Measurements from ENCODE around the gene HTRA2. TPM values are rescaled to one million over a fixed set of nuclear protein-coding genes. Genes with fewer than 3 reads are reported as not detected.

HTRA2 gene
- total RNA-seq, 2 experiments from 2014 or later = 52.2 to 87.2 TPM

DNA sequence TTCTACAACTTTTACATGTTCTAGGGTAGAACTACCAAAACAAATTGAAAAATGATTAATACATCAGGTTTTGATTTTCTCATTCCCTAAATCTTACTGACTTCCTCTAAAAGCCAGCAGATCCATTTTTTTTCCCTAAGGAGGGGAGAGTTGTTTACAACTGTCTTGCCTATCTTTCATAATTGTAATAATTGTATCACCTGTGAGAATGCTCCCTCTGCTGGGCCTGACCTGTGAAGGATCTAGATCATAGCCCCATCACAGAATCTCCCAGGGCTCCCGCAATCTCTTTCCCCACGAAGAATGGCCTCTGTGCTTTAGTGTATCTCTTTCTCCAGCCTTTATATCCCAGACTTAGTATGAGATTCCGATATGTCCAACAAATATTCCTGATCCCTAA is 14.9 kb downstream of the HTRA2 start:
- no peak for ATAC-seq
- Mint-ChIP-seq H3K27ac (no peak overlapping the region), H3K36me3 (no peaks in the 10 kb centered on the region), H3K27me3 (peaks cover 57% of the 10 kb centered on the region), H3K9me3 (ENCODE audit: low read depth) (no peaks in the 10 kb centered on the region), H3K4me3 (no peak overlapping the region), H3K4me1 (peaks cover 14% of the 10 kb centered on the region)
- CTCF ChIA-PET = interaction anchor here (1.0 to 15.0 kb wide), 5 partner anchors 13 to 295 kb away, joined by 3 to 124 read pairs (median 4); partner anchors contain the start of gene DQX1
- DNase-seq = no peak

DNA sequence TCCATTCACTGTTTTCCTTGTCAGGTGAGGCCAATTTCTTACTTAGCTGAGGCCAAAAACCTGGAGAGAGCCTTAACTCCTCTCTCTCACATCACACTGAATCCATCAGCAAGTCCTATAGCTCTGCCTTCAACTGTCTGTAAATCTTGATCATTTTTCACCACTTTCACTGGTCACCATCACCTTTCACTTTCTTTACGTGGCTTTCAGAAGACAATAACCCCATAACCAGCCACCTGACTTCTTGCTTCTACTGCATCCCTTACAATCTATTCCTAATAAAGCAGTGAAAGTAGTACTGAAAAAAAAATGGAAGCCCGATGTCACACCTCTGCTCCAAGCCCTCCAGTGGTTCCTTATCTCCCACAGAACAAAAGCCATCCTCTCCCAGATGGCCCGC is 16.3 kb downstream of the HTRA2 start:
- Mint-ChIP-seq H3K4me1 (peaks cover 16% of the 10 kb centered on the region), H3K27ac (no peak overlapping the region), H3K4me3 (no peak overlapping the region), H3K36me3 (no peaks in the 10 kb centered on the region), H3K27me3 (peaks cover 69% of the 10 kb centered on the region), H3K9me3 (ENCODE audit: low read depth) (no peaks in the 10 kb centered on the region)
- CTCF ChIA-PET = interaction anchor here (1.1 to 15.0 kb wide), 4 partner anchors 14 to 41 kb away, joined by 3 to 124 read pairs (median 4); partner anchors contain the start of gene HTRA2
- ATAC-seq (no peak), DNase-seq (no peak)

DNA sequence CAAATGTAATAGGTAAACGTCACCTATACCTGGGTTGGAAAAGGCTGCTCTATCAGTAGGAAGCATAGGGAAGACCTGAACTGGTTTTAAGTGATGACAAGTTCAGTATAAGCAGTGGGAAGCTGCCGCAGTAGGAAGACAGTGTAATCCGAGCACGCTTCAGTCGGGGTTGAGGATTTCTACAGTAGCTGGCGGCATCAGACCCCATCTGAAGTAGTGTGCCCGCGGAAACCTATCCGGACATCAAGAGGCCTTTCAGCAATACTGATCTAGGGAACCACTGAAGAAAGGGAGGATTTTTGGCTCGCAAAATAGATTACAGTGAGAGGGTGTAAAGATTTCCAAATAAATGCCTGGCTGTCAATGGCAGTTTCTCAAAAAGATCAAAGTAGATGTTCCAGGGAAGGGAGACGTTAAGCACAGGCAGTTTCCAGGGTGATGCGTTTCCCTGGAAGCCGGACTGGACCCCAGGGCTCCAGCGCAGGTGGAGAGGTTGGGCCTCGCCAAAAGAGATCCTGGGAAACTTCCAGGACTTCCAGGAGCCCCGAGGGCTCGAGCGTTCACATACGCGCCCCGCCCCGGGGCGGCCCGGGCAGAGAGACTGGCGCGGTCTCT is 18.7 kb downstream of the HTRA2 start:
- H3K36me3 Mint-ChIP-seq = no peaks in the 10 kb centered on the region
- no peak overlapping the region for H3K27ac Mint-ChIP-seq
- ATAC-seq (no peak), DNase-seq (no peak)
- peaks cover 62% of the 10 kb centered on the region for H3K27me3 Mint-ChIP-seq
- CTCF ChIA-PET = interaction anchor here (0.8 to 15.0 kb wide), 3 partner anchors 10 to 38 kb away, joined by 3 to 124 read pairs (median 3); no protein-coding TSS in a partner anchor
- peak overlapping the region; percentile 60 for H3K4me3 Mint-ChIP-seq
- peaks cover 30% of the 10 kb centered on the region for H3K4me1 Mint-ChIP-seq
- H3K9me3 Mint-ChIP-seq (ENCODE audit: low read depth) = no peaks in the 10 kb centered on the region

DNA sequence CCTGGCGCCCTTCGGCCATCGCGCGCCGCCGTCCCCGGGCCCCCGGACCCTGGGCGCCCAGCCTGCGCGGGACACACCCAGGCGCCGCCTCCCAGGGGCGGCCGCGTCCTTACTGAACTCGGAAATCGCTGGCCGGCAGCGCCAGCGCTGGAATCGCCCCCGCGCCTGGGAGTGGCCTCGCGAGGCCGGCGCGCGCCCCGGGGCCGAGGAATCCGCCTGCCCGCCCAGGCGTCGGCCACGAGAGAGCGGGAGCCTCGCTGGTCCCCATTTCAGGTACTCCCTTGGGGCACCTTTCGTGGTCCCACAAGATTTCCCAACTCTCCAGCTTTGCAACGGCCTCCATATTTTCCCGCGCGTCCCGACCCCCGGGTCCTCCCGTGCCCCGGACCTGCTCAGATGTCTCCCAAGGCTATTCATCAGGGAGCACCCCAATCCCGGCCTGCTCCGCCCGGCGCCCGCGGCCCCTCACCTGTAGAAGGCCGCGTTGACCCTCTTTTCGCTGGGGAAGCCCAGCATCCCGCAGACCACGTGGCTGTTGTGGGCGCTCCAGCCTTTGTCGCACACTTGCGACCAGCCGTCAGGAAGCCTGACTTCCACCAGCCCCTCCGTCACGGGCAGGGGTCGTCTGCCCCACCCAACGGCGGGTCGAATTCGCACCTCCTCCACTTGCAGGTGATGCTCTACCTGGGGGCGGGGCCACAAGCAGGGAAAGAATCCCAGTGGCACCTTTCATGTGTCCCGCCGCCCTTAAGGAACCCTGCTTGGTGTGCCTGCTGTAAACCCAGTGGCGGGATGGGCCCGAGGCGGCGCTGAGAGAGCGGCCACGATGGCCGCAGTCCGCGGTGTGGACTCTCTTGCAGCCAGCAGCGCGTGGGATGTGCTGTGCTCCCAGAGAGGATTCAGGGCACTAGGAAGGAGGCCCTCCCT is 19.4 kb downstream of the HTRA2 start:
- no peak overlapping the region for H3K27ac Mint-ChIP-seq
- H3K4me3 Mint-ChIP-seq = peak overlapping the region; percentile 51
- ATAC-seq (peak; percentile 68), DNase-seq (no peak)
- no peaks in the 10 kb centered on the region for H3K36me3 Mint-ChIP-seq
- peaks cover 59% of the 10 kb centered on the region for H3K27me3 Mint-ChIP-seq
- H3K9me3 Mint-ChIP-seq (ENCODE audit: low read depth) = no peaks in the 10 kb centered on the region
- CTCF ChIA-PET = interaction anchor here (1.4 to 15.0 kb wide), 3 partner anchors 10 to 38 kb away, joined by 3 to 124 read pairs (median 20); no protein-coding TSS in a partner anchor
- peaks cover 34% of the 10 kb centered on the region for H3K4me1 Mint-ChIP-seq

DNA sequence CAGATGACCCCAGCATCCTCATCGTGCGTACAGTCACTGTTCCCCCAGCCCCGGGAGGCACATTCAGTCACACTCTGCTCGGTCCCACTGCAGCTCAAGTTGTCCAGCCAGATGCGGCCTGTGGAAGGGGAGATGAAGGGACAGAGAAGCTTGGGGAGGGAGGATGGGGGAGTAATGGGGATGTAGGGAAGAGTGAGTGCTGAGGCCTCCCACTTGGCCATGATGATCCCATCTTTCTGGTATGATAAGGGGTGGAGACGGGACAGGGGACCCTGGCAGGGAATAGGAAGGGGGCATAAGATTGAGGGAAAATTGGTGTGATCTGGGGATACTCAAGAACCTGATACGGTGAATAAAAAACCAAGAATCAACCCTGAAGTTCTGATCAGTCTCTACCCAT is 20.5 kb downstream of the HTRA2 start:
- peak overlapping the region; percentile 2 for H3K4me3 Mint-ChIP-seq
- H3K9me3 Mint-ChIP-seq (ENCODE audit: low read depth) = no peaks in the 10 kb centered on the region
- no peak overlapping the region for H3K27ac Mint-ChIP-seq
- peaks cover 49% of the 10 kb centered on the region for H3K27me3 Mint-ChIP-seq
- CTCF ChIA-PET = interaction anchor here (1.4 to 15.0 kb wide), 3 partner anchors 12 to 36 kb away, joined by 3 to 124 read pairs (median 20); no protein-coding TSS in a partner anchor
- H3K36me3 Mint-ChIP-seq = peaks cover 2% of the 10 kb centered on the region
- DNase-seq = no peak
- no peak for ATAC-seq
- peaks cover 34% of the 10 kb centered on the region for H3K4me1 Mint-ChIP-seq

DNA sequence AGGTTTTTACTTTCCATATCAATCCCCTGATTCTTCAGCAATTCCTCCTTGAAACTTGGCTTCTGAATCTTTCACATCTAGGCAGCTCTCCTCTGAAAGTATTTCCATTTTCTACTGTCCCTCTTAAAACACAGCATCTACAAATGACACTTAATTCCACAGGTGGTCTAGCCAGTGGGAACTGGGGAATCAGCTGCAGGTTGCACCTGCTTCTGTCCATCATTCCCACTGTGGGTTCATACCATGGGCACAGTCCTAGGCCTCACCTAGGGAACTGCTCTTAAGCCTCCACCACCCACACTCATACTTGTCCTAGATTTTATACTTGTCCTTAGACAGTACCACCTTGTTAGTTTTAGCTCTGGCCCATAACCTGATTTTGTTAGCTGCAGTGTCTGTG is 21.8 kb downstream of the HTRA2 start:
- Mint-ChIP-seq H3K4me1 (peaks cover 43% of the 10 kb centered on the region), H3K27ac (no peak overlapping the region), H3K4me3 (no peak overlapping the region), H3K9me3 (ENCODE audit: low read depth) (no peaks in the 10 kb centered on the region), H3K36me3 (peaks cover 5% of the 10 kb centered on the region), H3K27me3 (peaks cover 37% of the 10 kb centered on the region)
- CTCF ChIA-PET = interaction anchor here (0.8 to 15.0 kb wide), 6 partner anchors 13 to 68 kb away, joined by 3 to 124 read pairs (median 5); partner anchors contain the start of genes AUP1, CCDC142, HTRA2 and TTC31
- no peak for DNase-seq
- no peak for ATAC-seq

DNA sequence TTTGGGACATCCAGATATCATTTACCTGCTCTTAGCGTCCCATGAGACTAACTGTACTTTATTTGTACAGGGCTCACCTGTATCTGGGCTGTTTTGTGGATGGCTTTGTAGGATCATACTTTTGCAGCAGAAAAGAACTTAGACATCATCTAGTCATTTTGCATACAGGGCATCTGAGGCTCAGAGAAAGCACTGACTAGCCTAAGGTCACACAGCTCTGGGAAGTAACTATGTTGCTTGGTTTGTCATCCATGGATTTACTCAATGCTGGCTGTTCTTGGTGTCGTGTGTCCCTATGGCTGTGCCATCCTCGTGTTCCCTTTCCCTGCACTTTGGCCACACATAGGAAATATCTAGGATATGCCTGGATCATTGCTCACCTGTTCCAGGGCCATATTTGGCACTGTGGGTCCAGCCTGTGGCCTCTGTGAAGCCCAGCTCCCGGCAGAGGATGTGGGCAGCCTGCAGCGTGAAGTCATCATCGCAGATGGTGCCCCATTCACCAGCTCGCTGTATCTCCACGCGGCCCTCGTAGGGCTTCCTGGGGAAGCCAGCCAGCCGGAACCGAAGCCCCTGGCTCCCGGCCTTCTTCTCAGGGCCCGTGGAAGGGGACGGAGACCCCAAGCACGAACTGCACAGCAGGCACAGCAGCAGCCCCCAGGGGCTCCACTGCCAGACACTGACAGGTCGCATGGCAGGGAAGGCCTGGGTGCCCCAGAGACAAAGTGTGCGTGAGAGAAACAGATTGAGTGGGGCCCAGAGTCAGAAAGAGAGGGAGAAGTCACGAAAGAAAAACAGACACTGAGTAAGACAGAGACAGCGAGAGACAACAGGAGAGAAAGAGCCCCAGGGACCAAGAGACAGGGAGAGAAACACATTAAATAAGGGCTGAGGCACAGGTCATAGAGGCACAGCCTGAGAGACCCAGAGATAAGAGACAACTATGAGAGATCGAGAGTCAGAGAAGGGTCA is 22.5 kb downstream of the HTRA2 start:
- Mint-ChIP-seq H3K4me3 (peak overlapping the region; percentile 46), H3K36me3 (peaks cover 8% of the 10 kb centered on the region), H3K4me1 (peaks cover 44% of the 10 kb centered on the region), H3K9me3 (ENCODE audit: low read depth) (no peaks in the 10 kb centered on the region), H3K27ac (peak overlapping the region; percentile 74), H3K27me3 (peaks cover 35% of the 10 kb centered on the region)
- ATAC-seq = no peak
- no peak for DNase-seq
- CTCF ChIA-PET = interaction anchor here (0.6 to 15.0 kb wide), 6 partner anchors 18 to 78 kb away, joined by 3 to 124 read pairs (median 5); partner anchors contain the start of genes CCDC142 and TTC31

DNA sequence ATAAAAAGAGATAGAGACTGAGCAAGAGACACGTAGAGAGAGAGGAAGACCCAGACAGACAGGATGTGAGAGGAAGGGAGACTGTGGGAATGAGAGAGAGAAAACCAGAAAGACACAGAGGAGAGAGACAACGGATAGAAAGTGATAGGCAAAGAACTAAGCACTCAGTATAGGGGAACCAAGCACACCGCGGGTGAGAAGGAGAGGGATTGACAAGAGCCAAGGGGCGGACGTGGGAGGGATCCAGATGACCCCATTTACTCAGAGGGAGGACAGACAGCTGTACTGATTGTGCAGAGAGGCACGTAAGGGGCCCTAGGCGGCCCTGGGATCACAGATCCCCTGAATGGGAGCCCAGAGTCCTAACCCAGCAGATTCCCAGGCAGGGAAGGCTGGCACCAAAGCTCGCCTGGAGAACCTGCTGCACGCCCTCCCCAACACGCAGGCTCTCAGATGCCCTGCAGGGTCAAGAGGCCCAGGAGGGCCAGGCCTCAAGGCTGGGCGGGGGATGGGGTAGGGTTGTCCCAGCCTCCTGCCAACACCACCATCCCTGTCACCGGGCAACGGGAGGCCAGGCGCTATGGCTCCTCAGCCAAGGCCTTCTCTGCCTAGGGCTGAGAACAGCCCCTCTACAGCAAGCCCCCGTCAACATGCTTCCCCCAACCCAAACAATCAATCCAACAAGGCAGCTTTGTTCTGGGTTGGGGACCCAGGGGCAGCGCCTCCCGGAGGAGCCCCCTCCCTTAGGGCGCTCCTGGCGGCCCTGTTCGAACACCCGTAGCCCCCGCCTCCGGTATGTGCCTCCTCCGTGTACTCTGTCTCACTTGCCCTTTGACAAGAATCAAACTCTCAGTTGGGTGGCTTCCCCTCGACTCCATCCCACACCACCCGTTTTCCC is 23.4 kb downstream of the HTRA2 start:
- DNase-seq = no peak
- CTCF ChIA-PET = interaction anchor here (0.6 to 15.0 kb wide), 4 partner anchors 34 to 266 kb away, joined by 3 to 124 read pairs (median 4); partner anchors contain the start of genes CCDC142 and TTC31
- H3K36me3 Mint-ChIP-seq = peaks cover 10% of the 10 kb centered on the region

DNA sequence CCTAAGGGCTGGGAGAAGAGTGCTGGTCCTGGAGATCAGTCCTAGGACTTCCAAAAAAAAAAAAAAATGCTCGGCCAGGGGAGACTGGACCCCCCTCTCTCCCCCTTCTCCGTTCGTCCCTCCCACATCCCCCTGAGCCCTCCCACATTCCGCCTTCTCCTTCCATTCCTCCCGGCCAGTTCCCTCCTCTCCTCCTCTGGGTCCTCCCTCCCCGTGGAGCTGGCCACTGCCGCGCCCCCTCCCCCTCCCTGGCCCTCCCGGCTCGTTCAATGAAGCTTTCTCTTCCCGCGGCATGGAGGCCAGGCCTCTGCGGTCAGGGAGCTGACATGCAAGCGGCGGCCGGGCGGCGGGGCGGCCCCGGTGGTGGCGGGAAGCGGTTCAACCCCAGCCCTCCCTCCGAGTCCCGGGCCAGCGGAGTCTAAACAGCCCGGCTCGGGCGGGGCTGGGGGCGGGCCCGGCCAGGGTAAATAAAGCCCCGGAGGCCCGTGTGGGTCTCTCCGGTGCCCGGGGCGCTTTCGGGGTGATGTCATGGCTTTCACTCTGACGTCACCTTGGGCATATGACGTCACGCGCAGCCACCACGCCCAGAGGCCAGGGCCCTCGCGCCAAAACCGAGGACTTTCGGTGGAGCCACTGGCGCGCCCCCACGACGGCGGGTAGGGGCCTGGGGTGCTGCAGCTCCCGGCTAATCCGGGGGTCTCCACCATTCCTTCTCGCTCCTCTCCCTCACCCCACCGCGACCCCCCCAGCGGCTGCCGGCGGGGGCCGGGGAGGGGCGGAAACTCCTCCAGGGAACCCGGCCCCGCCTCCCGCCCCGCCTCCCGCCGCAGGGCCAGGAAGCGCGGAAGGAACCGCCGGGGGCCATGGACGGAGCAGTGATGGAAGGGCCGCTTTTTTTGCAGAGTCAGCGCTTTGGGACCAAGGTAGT is 24.4 kb downstream of the HTRA2 start, which contains the start of the genes DOK1 and LOXL3:
DOK1 (plus strand) TSS at position 829 of the 928 bp plus-strand sequence; CDS start at position 864, 35 bp downstream.
LOXL3 (minus strand) TSS at position 51 of the 928 bp plus-strand sequence. CDS start 1,308 bp downstream, outside the sequence.
- Mint-ChIP-seq H3K4me3 (peak within 1 kb of the TSS; percentile 91), H3K27me3 (peaks cover 21% of the 10 kb centered on the region), H3K36me3 (peaks cover 10% of the 10 kb centered on the region), H3K27ac (peak within 1 kb of the TSS; percentile 96), H3K4me1 (peaks cover 39% of the 10 kb centered on the region), H3K9me3 (ENCODE audit: low read depth) (no peaks in the 10 kb centered on the region)
- peak; percentile 82 for ATAC-seq
- CTCF ChIA-PET = interaction anchor here (0.9 to 15.0 kb wide), 4 partner anchors 13 to 265 kb away, joined by 4 to 124 read pairs (median 9); partner anchors contain the start of genes CCDC142 and TTC31
- DNase-seq = peak; percentile 90

More for the DNA sequence above, 23.4 kb downstream of the HTRA2 start:
- Mint-ChIP-seq H3K4me1 (peaks cover 43% of the 10 kb centered on the region), H3K27me3 (peaks cover 27% of the 10 kb centered on the region), H3K27ac (peak overlapping the region; percentile 74), H3K4me3 (peak overlapping the region; percentile 46), H3K9me3 (ENCODE audit: low read depth) (no peaks in the 10 kb centered on the region)
- ATAC-seq = no peak

DNA sequence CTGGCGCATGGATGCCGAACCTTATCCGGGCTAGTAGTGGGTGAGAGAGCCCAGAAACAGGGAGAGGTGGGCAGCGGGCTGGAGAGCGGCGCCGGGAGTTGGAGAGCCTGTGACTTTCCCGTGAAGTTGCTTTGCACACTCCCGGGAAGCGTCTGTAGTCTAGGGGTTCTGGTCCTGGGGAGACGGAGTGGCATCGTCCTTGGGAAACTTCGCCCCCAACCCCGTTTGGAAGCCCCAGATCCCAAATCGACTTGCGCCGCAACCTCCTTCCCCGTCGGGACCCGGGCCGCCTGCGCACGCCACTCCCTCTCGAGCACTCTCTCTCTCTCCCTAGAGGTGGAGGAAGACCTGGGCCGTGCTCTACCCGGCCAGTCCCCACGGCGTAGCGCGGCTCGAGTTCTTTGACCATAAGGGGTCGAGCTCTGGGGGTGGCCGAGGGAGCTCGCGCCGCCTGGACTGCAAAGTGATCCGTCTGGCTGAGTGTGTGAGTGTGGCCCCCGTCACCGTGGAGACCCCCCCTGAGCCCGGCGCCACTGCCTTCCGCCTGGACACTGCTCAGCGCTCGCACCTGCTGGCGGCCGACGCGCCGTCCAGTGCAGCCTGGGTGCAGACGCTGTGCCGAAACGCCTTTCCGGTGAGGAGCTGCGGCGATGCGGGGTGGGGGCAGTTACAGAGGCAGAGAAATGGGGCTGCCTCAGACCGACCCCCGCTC is 25.2 kb downstream of the HTRA2 start:
- Mint-ChIP-seq H3K27ac (peak overlapping the region; percentile 96), H3K4me1 (peaks cover 32% of the 10 kb centered on the region), H3K27me3 (peaks cover 13% of the 10 kb centered on the region), H3K9me3 (ENCODE audit: low read depth) (no peaks in the 10 kb centered on the region), H3K36me3 (peaks cover 10% of the 10 kb centered on the region), H3K4me3 (peak overlapping the region; percentile 91)
- DNase-seq (peak; percentile 64), ATAC-seq (peak; percentile 63)
- CTCF ChIA-PET = interaction anchor here (0.8 to 15.0 kb wide), 5 partner anchors 12 to 32 kb away, joined by 3 to 124 read pairs (median 3); no protein-coding TSS in a partner anchor
